ENCODE results near the gene GARIN5B. TPM values are rescaled to one million over a fixed set of nuclear protein-coding genes. Genes with fewer than 3 reads are reported as not detected.

Gene GARIN5B
- total and polyA plus RNA-seq, 2 experiments from 2014 or later = not detected

GRCh38 chr19:55390461-55390880, 27.4 kb upstream of the GARIN5B start (continued):
- no peak for TF ChIP-seq REST (IDR thresholded peaks at IDR 0.05; ENCODE audit: unreplicated experiment)
- no peak for TF ChIP-seq CTCF (conservative IDR thresholded peaks at IDR 0.05; ENCODE audit: low read depth in 2 of 2)

GRCh38 chr19:55389386-55390317, 26.6 kb upstream of the GARIN5B start:
- peak overlapping the region; percentile 45; the same call in 1 of the 2 replicates for H3K27ac ChIP-seq (ENCODE audit: low read depth)
- peaks cover 28% of the 10 kb centered on the region for H3K79me2 ChIP-seq (replicated peaks; ENCODE audit: insufficient read depth)
- peak overlapping the region; percentile 32 for H3K4me2 ChIP-seq
- no peaks in the 10 kb centered on the region for H3K9me2 ChIP-seq (ENCODE audit: insufficient read depth)
- no peak overlapping the region; the same call in 1 of the 2 replicates for H3K4me3 ChIP-seq
- peaks cover 11% of the 10 kb centered on the region; the same call in 1 of the 2 replicates for H3K36me3 ChIP-seq (ENCODE audit: insufficient read depth)
- Mint-ChIP-seq H3K4me3 (peak overlapping the region; percentile 46; the same call in 1 of the 3 replicates), H3K27ac (peak overlapping the region; percentile 85), H3K9me3 (no peaks in the 10 kb centered on the region; the same call in 2 of the 3 replicates), H3K36me3 (ENCODE audit: low read depth) (peaks cover 54% of the 10 kb centered on the region), H3K4me1 (peaks cover 72% of the 10 kb centered on the region), H3K27me3 (ENCODE audit: insufficient read depth, low read depth, poor library complexity) (peaks cover 52% of the 10 kb centered on the region)
- peaks cover 40% of the 10 kb centered on the region for H4K20me1 ChIP-seq (replicated peaks; ENCODE audit: insufficient read depth)
- no peak for DNase-seq (ENCODE audit: low spot score)
- no peak overlapping the region for H2AFZ ChIP-seq
- TF ChIP-seq ZNF462 (CRISPR knock-in tag; IDR thresholded peaks at IDR 0.05) = no peak
- peak; percentile 54 for TF ChIP-seq POLR2AphosphoS5 (IDR thresholded peaks at IDR 0.05; ENCODE audit: low read depth)
- H3K4me1 ChIP-seq (ENCODE audit: insufficient read depth) = peaks cover 70% of the 10 kb centered on the region
- ATAC-seq = no peak
- H3K27me3 ChIP-seq (ENCODE audit: insufficient read depth) = no peaks in the 10 kb centered on the region
- H3F3A ChIP-seq (replicated peaks; ENCODE audit: low read depth) = peaks cover 61% of the 10 kb centered on the region
